HepG2 (cell line): ENCODE data around the gene NGEF. TPM values are rescaled to one million over a fixed set of nuclear protein-coding genes. Genes with fewer than 3 reads are reported as not detected.

ENCODE experiments used
- ARID4A ChIP-seq: sonication (generic); formaldehyde crosslinking; IDR thresholded peaks from 2 replicates; pipeline ENCODE4 v1.5.0; 2020; ENCODE audit warnings: mild to moderate bottlenecking, missing genetic modification reagents, borderline replicate concordance
- CEBPG ChIP-seq: IDR thresholded peaks from 2 replicates; pipeline ENCODE4 v1.6.1; 2016
- ELF1 ChIP-seq: sonication (generic); formaldehyde crosslinking; IDR thresholded peaks from 2 replicates; pipeline ENCODE4 v1.4.0; 2020; ENCODE audit warnings: missing genetic modification reagents
- ETV5 ChIP-seq: IDR thresholded peaks from 2 replicates; pipeline ENCODE4 v1.6.1; 2018; ENCODE audit warnings: missing biosample characterization, missing genetic modification reagents, inconsistent platforms, borderline replicate concordance
- HMGXB4 ChIP-seq, 2 experiments: sonication (generic) in 1 of 2; formaldehyde crosslinking in 1 of 2; IDR thresholded peaks; 2 replicates each; pipeline versions ENCODE4 v1.4.0 to v1.6.1; 2018 to 2020; ENCODE audit warnings: missing genetic modification reagents in 2 of 2, borderline replicate concordance in 1 of 2, low read depth in 1 of 2, mild to moderate bottlenecking in 1 of 2, missing biosample characterization in 1 of 2
- MAF1 ChIP-seq: sonication (generic); formaldehyde crosslinking; IDR thresholded peaks from 2 replicates; pipeline ENCODE4 v1.5.0; 2020; ENCODE audit warnings: missing genetic modification reagents, borderline replicate concordance
- NCOA5 ChIP-seq: sonication (generic); formaldehyde crosslinking; IDR thresholded peaks from 2 replicates; pipeline ENCODE4 v1.4.0; 2020; ENCODE audit warnings: missing genetic modification reagents
- NR2F2 ChIP-seq: IDR thresholded peaks from 2 replicates; pipeline ENCODE4 v1.6.1; 2012; ENCODE audit warnings: low read depth, inconsistent platforms, borderline replicate concordance
- RELA ChIP-seq: sonication (generic); formaldehyde crosslinking; IDR thresholded peaks from 2 replicates; pipeline ENCODE4 v1.4.0; 2020; ENCODE audit warnings: missing genetic modification reagents
- RFX5 ChIP-seq: IDR thresholded peaks from 2 replicates; pipeline ENCODE4 v1.6.1; 2011; ENCODE audit warnings: low read depth, low read length, improper control_type of control experiment
- SMAD1 ChIP-seq: sonication (generic); formaldehyde crosslinking; IDR thresholded peaks from 2 replicates; pipeline ENCODE4 v1.4.0; 2020; ENCODE audit warnings: missing genetic modification reagents, low read depth, mild to moderate bottlenecking, borderline replicate concordance
- TIGD3 ChIP-seq: sonication (generic); formaldehyde crosslinking; IDR thresholded peaks from 2 replicates; pipeline ENCODE4 v1.5.1; 2020; ENCODE audit warnings: mild to moderate bottlenecking, missing genetic modification reagents, borderline replicate concordance
- ZC3H4 ChIP-seq: sonication (generic); formaldehyde crosslinking; IDR thresholded peaks from 2 replicates; pipeline ENCODE4 v1.4.0; 2020; ENCODE audit warnings: missing genetic modification reagents, borderline replicate concordance
- ZNF292 ChIP-seq: sonication (generic); formaldehyde crosslinking; IDR thresholded peaks from 2 replicates; pipeline ENCODE4 v1.8.1; 2022; ENCODE audit warnings: mild to moderate bottlenecking, low read depth, missing genetic modification reagents, borderline replicate concordance
- ZNF446 ChIP-seq: sonication (generic); formaldehyde crosslinking; IDR thresholded peaks from 2 replicates; pipeline ENCODE4 v1.5.0; 2020; ENCODE audit warnings: mild to moderate bottlenecking, missing genetic modification reagents
- ZSCAN31 ChIP-seq: sonication (generic); formaldehyde crosslinking; IDR thresholded peaks from 2 replicates; pipeline ENCODE4 v1.5.0; 2020; ENCODE audit warnings: low read depth, mild to moderate bottlenecking, missing genetic modification reagents
- polyA plus RNA-seq, 8 experiments: library from polyadenylated mRNA; depleted of rRNA in 3 of 8; stranded (reverse) in 7 of 8; unstranded in 1 of 8; fragments of >200 nt; fragmentation: Illumina TruSeq in 4 of 8; extraction: Trizol in 4 of 8; gene quantifications; 2 replicates each; pipeline versions ENCODE4 v1.2.1 to v1.2.3, GENCODE V29; 2011 to 2016; ENCODE audit warnings: low read depth in 4 of 8, missing spikeins in 1 of 8, mixed read lengths in 1 of 8; ENCODE audit not compliant: insufficient read depth in 1 of 8
- total RNA-seq, 5 experiments: library from RNA; depleted of rRNA; stranded (reverse); fragments of >200 nt; fragmentation: Illumina TruSeq; extraction: Trizol; gene quantifications; 2 replicates each; pipeline ENCODE4 v1.2.3, GENCODE V29; 2016; ENCODE audit warnings: low read depth in 1 of 5

Gene NGEF
- total and polyA plus RNA-seq, 2 of the 13 experiments (the other 11 are each of a cell fraction or from before 2014, with no cell fraction given), result 14.4 to 36.9 TPM

- TF ChIP-seq ZNF446 (CRISPR knock-in tag), result peak; percentile 27; the same call in 1 of the 2 replicates
- TF ChIP-seq RELA, result no peak
- no peak; the same call in 1 of the 2 replicates for TF ChIP-seq ZC3H4 (CRISPR knock-in tag)
- no peak for TF ChIP-seq TIGD3 (CRISPR knock-in tag)
- TF ChIP-seq ZNF292 (CRISPR knock-in tag), result peak; percentile 80
- no peak for TF ChIP-seq NCOA5 (CRISPR knock-in tag)
- TF ChIP-seq RFX5, result no peak
- TF ChIP-seq HMGXB4 (CRISPR knock-in tag; IDR thresholded peaks at IDR 0.05; ENCODE audit: borderline replicate concordance in 1 of 2, low read depth in 1 of 2), result peak in 1 of 2 experiments; percentile 76; a peak in 1 of 4 replicates
- TF ChIP-seq NR2F2, result peak; percentile 25; the same call in 1 of the 2 replicates
- TF ChIP-seq ETV5, result peak; percentile 77
- peak; percentile 85; the same call in 1 of the 2 replicates for TF ChIP-seq SMAD1 (CRISPR knock-in tag)
- peak; percentile 61 for TF ChIP-seq ELF1 (CRISPR knock-in tag)
- TF ChIP-seq ZSCAN31 (CRISPR knock-in tag), result peak; percentile 66; the same call in 1 of the 2 replicates
- peak; percentile 63; the same call in 1 of the 2 replicates for TF ChIP-seq ARID4A (CRISPR knock-in tag)
- TF ChIP-seq MAF1 (CRISPR knock-in tag), result no peak; the same call in 1 of the 2 replicates
- TF ChIP-seq CEBPG (CRISPR knock-in tag), result peak; percentile 39
Observed at GRCh38 chr2:232871835-232872736, 141.0 kb downstream of the NGEF start (continued).
